Measurements from ENCODE around the gene MED27.

DNA sequence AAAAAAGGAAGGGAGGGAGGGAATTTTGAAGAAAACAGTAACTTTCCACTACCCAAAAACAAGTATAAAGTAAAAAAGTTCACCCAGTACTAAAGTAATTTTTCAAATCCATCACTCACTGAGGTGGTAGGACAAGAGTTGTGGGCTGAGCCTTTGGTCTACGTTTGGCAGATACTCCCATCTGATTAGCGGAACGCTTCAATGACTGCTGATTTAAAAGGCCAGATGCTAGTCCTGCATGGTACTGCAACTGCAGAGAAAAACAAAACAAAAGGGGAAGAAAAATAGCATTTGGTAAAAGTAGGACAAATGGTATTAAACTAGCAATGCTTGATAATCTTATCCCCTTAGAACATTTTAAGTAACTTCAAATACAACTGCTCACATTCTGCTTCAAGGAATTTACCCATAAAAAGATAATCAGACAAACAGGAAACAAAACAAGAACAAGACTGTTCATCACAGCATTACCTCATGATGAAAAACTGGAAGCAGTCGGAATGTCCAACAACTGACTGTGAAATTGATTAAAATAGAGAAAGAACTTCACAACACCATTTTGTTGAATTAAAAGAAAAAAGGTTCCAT lies 65.4 kb downstream of the MED27 start:
- TF ChIP-seq POLR2A (IDR thresholded peaks at IDR 0.05; ENCODE audit: control extremely low read depth in 1 of 2, low read depth in 2 of 2, low read length in 2 of 2) (no peak), KDM1A (IDR thresholded peaks at IDR 0.05; ENCODE audit: borderline replicate concordance, low read length) (no peak), HDAC6 (IDR thresholded peaks at IDR 0.05; ENCODE audit: low read depth, low read length) (no peak), TEAD4 (IDR thresholded peaks at IDR 0.05; ENCODE audit: low read depth, low read length) (no peak), EZH2 (IDR thresholded peaks at IDR 0.05; ENCODE audit: low read depth, low read length, severe bottlenecking) (no peak), YY1 (IDR thresholded peaks at IDR 0.05; ENCODE audit: low read depth, low read length) (no peak), SUZ12 (IDR thresholded peaks at IDR 0.05; ENCODE audit: low read length) (no peak)
- TF ChIP-seq, protein P1, sequence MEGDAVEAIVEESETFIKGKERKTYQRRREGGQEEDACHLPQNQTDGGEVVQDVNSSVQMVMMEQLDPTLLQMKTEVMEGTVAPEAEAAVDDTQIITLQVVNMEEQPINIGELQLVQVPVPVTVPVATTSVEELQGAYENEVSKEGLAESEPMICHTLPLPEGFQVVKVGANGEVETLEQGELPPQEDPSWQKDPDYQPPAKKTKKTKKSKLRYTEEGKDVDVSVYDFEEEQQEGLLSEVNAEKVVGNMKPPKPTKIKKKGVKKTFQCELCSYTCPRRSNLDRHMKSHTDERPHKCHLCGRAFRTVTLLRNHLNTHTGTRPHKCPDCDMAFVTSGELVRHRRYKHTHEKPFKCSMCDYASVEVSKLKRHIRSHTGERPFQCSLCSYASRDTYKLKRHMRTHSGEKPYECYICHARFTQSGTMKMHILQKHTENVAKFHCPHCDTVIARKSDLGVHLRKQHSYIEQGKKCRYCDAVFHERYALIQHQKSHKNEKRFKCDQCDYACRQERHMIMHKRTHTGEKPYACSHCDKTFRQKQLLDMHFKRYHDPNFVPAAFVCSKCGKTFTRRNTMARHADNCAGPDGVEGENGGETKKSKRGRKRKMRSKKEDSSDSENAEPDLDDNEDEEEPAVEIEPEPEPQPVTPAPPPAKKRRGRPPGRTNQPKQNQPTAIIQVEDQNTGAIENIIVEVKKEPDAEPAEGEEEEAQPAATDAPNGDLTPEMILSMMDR (IDR thresholded peaks at IDR 0.05; ENCODE audit: control extremely low read depth in 1 of 3, insufficient read depth in 1 of 3, low read depth in 1 of 3, low read length in 3 of 3), result no peak
- TF ChIP-seq, protein P2, sequence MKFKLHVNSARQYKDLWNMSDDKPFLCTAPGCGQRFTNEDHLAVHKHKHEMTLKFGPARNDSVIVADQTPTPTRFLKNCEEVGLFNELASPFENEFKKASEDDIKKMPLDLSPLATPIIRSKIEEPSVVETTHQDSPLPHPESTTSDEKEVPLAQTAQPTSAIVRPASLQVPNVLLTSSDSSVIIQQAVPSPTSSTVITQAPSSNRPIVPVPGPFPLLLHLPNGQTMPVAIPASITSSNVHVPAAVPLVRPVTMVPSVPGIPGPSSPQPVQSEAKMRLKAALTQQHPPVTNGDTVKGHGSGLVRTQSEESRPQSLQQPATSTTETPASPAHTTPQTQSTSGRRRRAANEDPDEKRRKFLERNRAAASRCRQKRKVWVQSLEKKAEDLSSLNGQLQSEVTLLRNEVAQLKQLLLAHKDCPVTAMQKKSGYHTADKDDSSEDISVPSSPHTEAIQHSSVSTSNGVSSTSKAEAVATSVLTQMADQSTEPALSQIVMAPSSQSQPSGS (IDR thresholded peaks at IDR 0.05; ENCODE audit: low read length), result no peak
- TF ChIP-seq, protein P3, sequence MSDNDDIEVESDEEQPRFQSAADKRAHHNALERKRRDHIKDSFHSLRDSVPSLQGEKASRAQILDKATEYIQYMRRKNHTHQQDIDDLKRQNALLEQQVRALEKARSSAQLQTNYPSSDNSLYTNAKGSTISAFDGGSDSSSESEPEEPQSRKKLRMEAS (IDR thresholded peaks at IDR 0.05), result no peak
